ENCODE results near the gene PRKCH.

DNA sequence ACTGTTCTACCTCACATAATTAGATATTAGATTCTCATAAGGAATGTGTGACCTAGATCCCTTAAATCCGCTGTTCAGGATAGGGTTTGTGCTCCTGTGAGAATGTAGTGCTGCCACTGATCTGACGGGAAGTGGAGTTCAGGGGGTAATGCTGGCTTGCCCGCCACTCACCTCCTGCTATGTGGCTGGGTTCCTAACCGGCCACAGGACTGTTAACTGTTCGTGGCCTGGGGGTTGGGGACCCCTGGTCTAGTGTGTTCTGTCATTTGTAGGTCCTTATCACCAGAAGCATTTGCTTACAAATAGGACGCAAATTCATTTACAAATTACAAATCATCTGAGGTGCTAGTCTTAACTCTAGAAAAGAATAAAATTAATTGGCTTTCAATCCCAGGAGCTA is 23.8 kb upstream of the PRKCH start:
- no peak for TF ChIP-seq CTCF (IDR thresholded peaks at IDR 0.05)
- TF ChIP-seq POLR2A (IDR thresholded peaks at IDR 0.05): no peak
